Measurements from ENCODE around the gene DTX4. TPM values are rescaled to one million over a fixed set of nuclear protein-coding genes. Genes with fewer than 3 reads are reported as not detected.
A peak's percentile ranks its signal among the peaks of the same experiment; 100 is the strongest.

The DTX4 gene
- total and polyA plus RNA-seq, 12 donors = 0.86 to 4.1 (median 2.1) TPM

DNA sequence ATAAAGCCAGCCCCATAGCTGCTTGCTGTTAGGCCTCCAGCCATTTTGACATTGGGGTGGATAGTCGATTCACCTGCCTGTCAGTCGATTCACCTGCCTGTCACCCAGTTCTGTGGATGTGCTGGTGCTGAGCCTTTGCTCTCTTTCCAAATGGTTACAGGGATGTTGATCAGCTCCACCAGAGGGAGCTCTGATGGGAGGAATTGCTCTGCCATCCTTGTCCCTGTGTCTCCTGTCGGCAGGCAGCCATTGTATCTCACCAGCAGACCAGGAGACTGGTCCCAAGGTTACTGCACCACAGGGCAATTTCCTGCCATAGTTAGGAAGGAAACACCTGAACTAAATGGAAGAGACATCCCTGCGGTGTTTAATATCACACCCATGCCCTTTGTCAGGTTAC is 34.7 kb downstream of the DTX4 start:
- no peak overlapping the region for H3K4me3 ChIP-seq
- peaks cover 0 to 41% (median 0%) of the 10 kb centered on the region in 9 donors for H3K36me3 ChIP-seq
- peaks cover 0 to 29% (median 9%) of the 10 kb centered on the region in 9 donors for H3K4me1 ChIP-seq
- TF ChIP-seq, protein P1, sequence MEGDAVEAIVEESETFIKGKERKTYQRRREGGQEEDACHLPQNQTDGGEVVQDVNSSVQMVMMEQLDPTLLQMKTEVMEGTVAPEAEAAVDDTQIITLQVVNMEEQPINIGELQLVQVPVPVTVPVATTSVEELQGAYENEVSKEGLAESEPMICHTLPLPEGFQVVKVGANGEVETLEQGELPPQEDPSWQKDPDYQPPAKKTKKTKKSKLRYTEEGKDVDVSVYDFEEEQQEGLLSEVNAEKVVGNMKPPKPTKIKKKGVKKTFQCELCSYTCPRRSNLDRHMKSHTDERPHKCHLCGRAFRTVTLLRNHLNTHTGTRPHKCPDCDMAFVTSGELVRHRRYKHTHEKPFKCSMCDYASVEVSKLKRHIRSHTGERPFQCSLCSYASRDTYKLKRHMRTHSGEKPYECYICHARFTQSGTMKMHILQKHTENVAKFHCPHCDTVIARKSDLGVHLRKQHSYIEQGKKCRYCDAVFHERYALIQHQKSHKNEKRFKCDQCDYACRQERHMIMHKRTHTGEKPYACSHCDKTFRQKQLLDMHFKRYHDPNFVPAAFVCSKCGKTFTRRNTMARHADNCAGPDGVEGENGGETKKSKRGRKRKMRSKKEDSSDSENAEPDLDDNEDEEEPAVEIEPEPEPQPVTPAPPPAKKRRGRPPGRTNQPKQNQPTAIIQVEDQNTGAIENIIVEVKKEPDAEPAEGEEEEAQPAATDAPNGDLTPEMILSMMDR (IDR thresholded peaks at IDR 0.05) = peak; percentile 15 to 64 (median 51)
- peak in 4 of 8 donors; percentile 36 to 59 (median 50) for ATAC-seq
- peak in 1 of 2 donors; percentile 34 for DNase-seq
- no peaks in the 10 kb centered on the region for H3K9me3 ChIP-seq
- WGBS, 2 donors = 57 to 61% methylated on average over 4 of the region's 4 CpGs
- no peaks in the 10 kb centered on the region for H3K27me3 ChIP-seq
- intact Hi-C loops (cut with DNase I) = loop anchor here in 9 of 10 donors (2.0 to 10.0 kb wide), 7 partner anchors 32 to 81 kb away; partner anchors contain the start of gene DTX4 (in 4 of the 9)
- H3K27ac ChIP-seq = no peak overlapping the region

- peaks cover 0 to 3% (median 0%) of the 10 kb centered on the region in 7 donors for H3K27me3 ChIP-seq
- H3K36me3 ChIP-seq = peaks cover 0 to 28% (median 0%) of the 10 kb centered on the region in 9 donors
- peak in 6 of 8 donors; percentile 32 to 58 (median 50) for ATAC-seq
- no peaks in the 10 kb centered on the region for H3K9me3 ChIP-seq
- 7 to 20% methylated on average over 5 of the region's 5 CpGs for WGBS, 2 donors
- peak overlapping the region in 5 of 10 donors; percentile 22 to 58 (median 37) for H3K4me3 ChIP-seq
- TF ChIP-seq, protein P1 (IDR thresholded peaks at IDR 0.05) = peak; percentile 53 to 83 (median 76)
- intact Hi-C loops (cut with DNase I) = loop anchor here (1.0 to 10.0 kb wide), 8 partner anchors 33 to 79 kb away; partner anchors contain the start of gene DTX4 (in 5 of the 10)
- peak in 1 of 2 donors; percentile 37 for DNase-seq
- peaks cover 0 to 32% (median 9%) of the 10 kb centered on the region in 9 donors for H3K4me1 ChIP-seq
- peak overlapping the region in 5 of 10 donors; percentile 16 to 69 (median 53) for H3K27ac ChIP-seq
These were observed 36.1 kb downstream of the DTX4 start for GRCh38 chr11:59207988-59208451.

DNA sequence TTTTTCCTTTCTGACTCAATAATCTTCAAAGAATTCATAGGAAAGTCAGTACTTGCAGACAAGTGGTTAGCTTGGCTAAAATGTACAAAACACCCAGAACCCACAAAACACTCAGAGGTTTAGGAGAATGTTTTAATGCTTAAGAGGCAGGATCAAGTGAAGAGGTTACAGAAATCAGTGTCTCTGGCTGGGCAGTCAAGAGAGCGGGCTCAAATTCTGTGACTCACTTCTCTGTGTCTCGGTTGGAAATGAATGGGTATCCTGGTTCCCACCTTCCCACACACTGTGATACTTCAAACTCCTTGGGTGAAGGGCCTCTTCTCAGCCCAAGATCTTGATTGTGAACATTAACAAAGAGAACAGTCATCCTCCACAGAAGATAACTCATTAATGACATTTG is 37.0 kb downstream of the DTX4 start:
- Histone ChIP-seq H3K4me1 (peaks cover 0 to 42% (median 9%) of the 10 kb centered on the region in 9 donors), H3K36me3 (peaks cover 0 to 21% (median 0%) of the 10 kb centered on the region in 9 donors), H3K9me3 (no peaks in the 10 kb centered on the region), H3K27ac (peak overlapping the region in 4 of 10 donors; percentile 16 to 69 (median 43)), H3K27me3 (peaks cover 0 to 3% (median 0%) of the 10 kb centered on the region in 7 donors), H3K4me3 (peak overlapping the region in 5 of 10 donors; percentile 22 to 58 (median 37))
- intact Hi-C loops (cut with DNase I) = loop anchor here in 9 of 10 donors (1.0 to 10.0 kb wide), 6 partner anchors 36 to 78 kb away; partner anchors contain the start of gene DTX4 (in 3 of the 9)
- TF ChIP-seq, protein P1 (IDR thresholded peaks at IDR 0.05) = no peak
- no peak for DNase-seq
- 77 to 79% methylated on average over 2 of the region's 2 CpGs for WGBS, 2 donors
- ATAC-seq = no peak

DNA sequence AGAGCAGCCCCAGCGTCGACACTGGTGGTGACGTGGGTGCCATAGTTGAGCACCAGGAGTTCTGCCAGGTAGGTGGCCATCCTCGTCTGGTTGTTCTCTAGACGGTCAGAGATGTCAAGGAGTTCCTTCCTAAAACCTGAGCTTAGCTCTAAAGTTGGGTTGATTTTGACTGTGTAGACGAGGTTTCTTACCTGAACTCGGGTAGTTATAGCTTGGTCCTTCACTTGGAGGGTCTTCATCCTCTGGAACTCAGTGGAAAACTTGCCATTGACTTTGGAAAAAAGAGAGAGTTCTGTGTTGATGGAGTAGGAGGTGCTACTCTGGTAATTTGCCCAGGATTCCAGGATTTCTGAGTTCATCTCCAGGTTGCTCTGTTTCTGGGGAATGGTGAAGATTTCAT is 40.3 kb downstream of the DTX4 start:
- TF ChIP-seq, protein P1 (IDR thresholded peaks at IDR 0.05) = no peak
- Histone ChIP-seq H3K9me3 (no peaks in the 10 kb centered on the region), H3K27ac (peak overlapping the region in 5 of 10 donors; percentile 15 to 85 (median 52)), H3K4me3 (peak overlapping the region in 7 of 10 donors; percentile 8 to 58 (median 37)), H3K4me1 (peaks cover 0 to 54% (median 8%) of the 10 kb centered on the region in 9 donors), H3K36me3 (no peaks in the 10 kb centered on the region), H3K27me3 (peaks cover 0 to 3% (median 0%) of the 10 kb centered on the region in 7 donors)
- ATAC-seq (no peak), DNase-seq (no peak)
- WGBS, 2 donors = 85 to 91% methylated on average over 7 of the region's 7 CpGs
- intact Hi-C loops (cut with DNase I) = no loop called here
